Smooth muscle cell (in vitro differentiated cells): ENCODE measurements around the gene RPL27. TPM values are rescaled to one million over a fixed set of nuclear protein-coding genes. Genes with fewer than 3 reads are reported as not detected.

ENCODE experiments used
- DNase-seq: peaks from one replicate; lab custom pipeline; 2025; ENCODE audit not compliant: unreplicated experiment; lab: John Stamatoyannopoulos, UW
- H2AFZ ChIP-seq: fragments of 200-600 bp; sonication (generic); 2 replicates; pipeline ENCODE4 v1.6.0; 2016; ENCODE audit warnings: antibody characterized with exemption, low read depth, mild to moderate bottlenecking
- H3F3A ChIP-seq: fragments of 200-600 bp; sonication (generic); 2 replicates; pipeline ENCODE4 v1.6.0; 2017; ENCODE audit warnings: antibody characterized with exemption, low read depth
- H3K27ac ChIP-seq: fragments of 200-600 bp; sonication (generic); 2 replicates; pipeline ENCODE4 v1.5.1; 2016; ENCODE audit warnings: low read depth, mild to moderate bottlenecking
- H3K27me3 ChIP-seq: fragments of 200-600 bp; sonication (generic); 2 replicates; pipeline ENCODE4 v1.6.1; 2016; ENCODE audit warnings: low read depth, mild to moderate bottlenecking
- H3K36me3 ChIP-seq: fragments of 200-600 bp; sonication (generic); 2 replicates; pipeline ENCODE4 v1.5.1; 2016; ENCODE audit warnings: low read depth
- H3K4me1 ChIP-seq: fragments of 200-600 bp; sonication (generic); 2 replicates; pipeline ENCODE4 v1.5.1; 2016; ENCODE audit warnings: low read depth
- H3K4me2 ChIP-seq: fragments of 200-600 bp; sonication (generic); 2 replicates; pipeline ENCODE4 v1.6.0; 2016; ENCODE audit warnings: mild to moderate bottlenecking
- H3K4me3 ChIP-seq: fragments of 200-600 bp; sonication (generic); 2 replicates; pipeline ENCODE4 v1.5.1; 2016; ENCODE audit warnings: mild to moderate bottlenecking
- H3K79me2 ChIP-seq: fragments of 200-600 bp; sonication (generic); 2 replicates; pipeline ENCODE4 v1.6.0; 2016; ENCODE audit warnings: low read depth, mild to moderate bottlenecking
- H3K9ac ChIP-seq: fragments of 200-600 bp; sonication (generic); 2 replicates; pipeline ENCODE4 v1.6.0; 2016; ENCODE audit warnings: low read depth
- H3K9me3 ChIP-seq: fragments of 200-600 bp; sonication (generic); replicated peaks from 2 replicates; pipeline ENCODE4 v1.5.1; 2016; ENCODE audit warnings: low read depth
- H4K20me1 ChIP-seq: fragments of 200-600 bp; sonication (generic); 2 replicates; pipeline ENCODE4 v1.6.0; 2016; ENCODE audit warnings: low read depth
- CTCF ChIP-seq: fragments of 200-600 bp; sonication (generic); IDR thresholded peaks from 2 replicates; pipeline ENCODE4 v1.5.1; 2017; ENCODE audit warnings: borderline replicate concordance, mild to moderate bottlenecking, antibody characterized with exemption; ENCODE audit not compliant: insufficient read depth, poor library complexity, severe bottlenecking
- WGBS: methylation state at CpG from one replicate; pipeline ENCODE4 v1.1.7; 2016; ENCODE audit warnings: low lambda C conversion rate; 5-methylcytosine and 5-hydroxymethylcytosine counted together
- polyA plus RNA-seq: library from polyadenylated mRNA; unstranded; fragments of >200 nt; fragmentation: Nextera tagmentation; extraction: Ambion mirVana; gene quantifications from 2 replicates; pipeline ENCODE4 v1.2.1, GENCODE V29; 2016
- total RNA-seq: library from RNA; depleted of rRNA; stranded (reverse); fragments of >200 nt; gene quantifications from 2 replicates; pipeline ENCODE4 v1.2.3, GENCODE V29; 2014

RPL27 gene
- total and polyA plus RNA-seq, 2 experiments from 2014 or later: 963 to 2,084 TPM

GRCh38 chr17:43006639-43007551, 8.7 kb downstream of the RPL27 start, which contains the start of gene IFI35:
IFI35 (plus strand) TSS chr17:43006784; CDS start chr17:43006948, 164 bp downstream.
- Histone ChIP-seq H3K27me3 (no peaks in the 10 kb centered on the region), H3K27ac (peak within 1 kb of the TSS; percentile 64), H3K4me2 (peak within 1 kb of the TSS; percentile 84), H3K36me3 (no peaks in the 10 kb centered on the region), H3K4me1 (no peaks in the 10 kb centered on the region), H2AFZ (no peak within 1 kb of the TSS), H4K20me1 (peaks cover 11% of the 10 kb centered on the region), H3K9me3 (no peaks in the 10 kb centered on the region), H3K4me3 (peak within 1 kb of the TSS; percentile 63), H3K9ac (peak within 1 kb of the TSS; percentile 78), H3K79me2 (peaks cover under 1% of the 10 kb centered on the region), H3F3A (peaks cover 19% of the 10 kb centered on the region)
- no peak for TF ChIP-seq CTCF
- WGBS: 58% methylated on average over 18 of the region's 18 CpGs
- DNase-seq: peak; percentile 38

DNA sequence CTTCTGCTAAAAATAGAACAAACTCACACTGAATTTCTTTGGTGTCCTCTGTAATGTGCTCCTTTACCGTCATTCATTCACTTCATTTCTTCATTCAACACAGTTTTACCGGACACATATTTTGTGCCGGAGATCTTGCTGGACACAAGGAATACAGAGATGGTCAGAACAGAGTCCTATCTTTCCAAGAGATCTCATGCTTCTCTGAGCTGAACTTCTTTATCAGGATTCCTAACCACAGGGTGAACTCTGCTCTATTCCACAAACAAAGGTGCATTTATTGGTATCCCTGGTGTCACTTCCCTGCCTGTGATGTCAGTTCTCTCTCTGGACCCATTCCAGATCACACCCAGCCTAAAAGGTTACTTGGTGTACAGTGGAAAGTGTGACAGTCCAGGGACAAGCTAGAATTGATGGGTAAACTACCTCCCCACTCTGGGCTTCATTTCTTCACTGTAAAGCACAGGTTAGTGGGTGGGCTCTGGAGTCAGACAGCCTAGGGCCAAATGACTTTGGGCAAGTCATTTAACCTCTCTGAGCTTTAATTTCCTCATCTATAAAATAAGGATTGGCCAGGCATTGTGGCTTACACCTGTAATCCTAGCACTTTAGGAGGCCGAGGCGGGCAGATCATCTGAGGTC, 12.6 kb downstream of the RPL27 start:
- Histone ChIP-seq H3K27ac (no peak overlapping the region), H3K36me3 (no peaks in the 10 kb centered on the region), H3K4me2 (no peak overlapping the region), H3K4me3 (no peak overlapping the region), H3K4me1 (no peaks in the 10 kb centered on the region), H3K9ac (no peak overlapping the region), H2AFZ (no peak overlapping the region), H3K79me2 (no peaks in the 10 kb centered on the region), H3K27me3 (no peaks in the 10 kb centered on the region), H3F3A (no peaks in the 10 kb centered on the region), H3K9me3 (no peaks in the 10 kb centered on the region), H4K20me1 (no peaks in the 10 kb centered on the region)
- no peak for DNase-seq
- 92% methylated on average over 5 of the region's 5 CpGs for WGBS
- no peak for TF ChIP-seq CTCF

GRCh38 chr17:43011728-43012472, 13.7 kb downstream of the RPL27 start:
- Histone ChIP-seq H2AFZ (no peak overlapping the region), H3K4me1 (no peaks in the 10 kb centered on the region), H3K27ac (no peak overlapping the region), H3K9me3 (no peaks in the 10 kb centered on the region), H3F3A (no peaks in the 10 kb centered on the region), H3K9ac (no peak overlapping the region), H3K4me3 (no peak overlapping the region), H3K36me3 (no peaks in the 10 kb centered on the region), H3K4me2 (no peak overlapping the region), H4K20me1 (peaks cover 10% of the 10 kb centered on the region), H3K79me2 (no peaks in the 10 kb centered on the region), H3K27me3 (no peaks in the 10 kb centered on the region)
- DNase-seq: no peak
- no peak for TF ChIP-seq CTCF
- WGBS: 75% methylated on average over 15 of the region's 15 CpGs
